Sigmoid colon (tissue), 7 donors: ENCODE measurements around the gene ATP1A3. TPM values are rescaled to one million over a fixed set of nuclear protein-coding genes. Genes with fewer than 3 reads are reported as not detected.

Source experiments
- DNase-seq: peaks from one replicate; pipeline ENCODE4 v3.0.0-alpha.2; 2019
- H3K27ac ChIP-seq, 4 donors: fragments of 200-600 bp; sonication (generic); one replicate each; pipeline ENCODE4 v1.5.1; 2016 to 2019; ENCODE audit warnings: mild to moderate bottlenecking in 1 of 4
- H3K27me3 ChIP-seq, 3 donors: fragments of 200-600 bp; sonication (generic); one replicate each; pipeline ENCODE4 v1.5.1; 2019; ENCODE audit warnings: mild to moderate bottlenecking in 1 of 3
- H3K36me3 ChIP-seq, 4 donors: fragments of 200-600 bp; sonication (generic); one replicate each; pipeline ENCODE4 v1.5.1; 2016 to 2019
- H3K4me1 ChIP-seq, 4 donors: fragments of 200-600 bp; sonication (generic); one replicate each; pipeline ENCODE4 v1.5.1; 2017 to 2019
- H3K4me3 ChIP-seq, 4 donors: fragments of 200-600 bp; sonication (generic); one replicate each; pipeline ENCODE4 v1.5.1; 2017 to 2019; ENCODE audit warnings: mild to moderate bottlenecking in 2 of 4, moderate library complexity in 1 of 4
- H3K9me3 ChIP-seq, 4 donors: fragments of 200-600 bp in 3 of 4; sonication (generic) in 3 of 4; one replicate each; pipeline versions ENCODE4 v1.5.1 to v1.6.1; 2013 to 2019
- CTCF ChIP-seq, 4 experiments: fragments of 450-650 bp in 3 of 4; fragments of 200-600 bp in 1 of 4; IDR thresholded peaks; one replicate each; pipeline ENCODE4 v1.5.1; 2016 to 2019; ENCODE audit warnings: antibody characterized with exemption in 4 of 4, mild to moderate bottlenecking in 3 of 4, moderate library complexity in 2 of 4
- EP300 ChIP-seq, 4 donors: sonication (generic); formaldehyde crosslinking; IDR thresholded peaks; one replicate each; pipeline ENCODE4 v1.6.1; 2017; ENCODE audit warnings: antibody characterized with exemption in 4 of 4
- POLR2A ChIP-seq, 2 donors: fragments of 450-650 bp; IDR thresholded peaks; one replicate each; pipeline ENCODE4 v1.6.1; 2016; ENCODE audit warnings: antibody characterized with exemption in 2 of 2, mild to moderate bottlenecking in 2 of 2, moderate library complexity in 2 of 2
- POLR2AphosphoS5 ChIP-seq, 4 donors: sonication (generic); formaldehyde crosslinking; IDR thresholded peaks; one replicate each; pipeline ENCODE4 v1.6.1; 2017; ENCODE audit warnings: antibody characterized with exemption in 4 of 4
- WGBS, 2 donors: extraction: QIAGEN DNeasy Blood & Tissue Kit; methylation state at CpG; one replicate each; pipeline ENCODE4 v1.1.7; 2013; 5-methylcytosine and 5-hydroxymethylcytosine counted together
- intact Hi-C: fragments of 100-400 bp; cut with DNase I; formaldehyde crosslinking; loops from one replicate; pipeline ENCODE4 v1.15.1; 2023
- polyA plus RNA-seq, 3 donors: library from polyadenylated mRNA; stranded (reverse); fragments of 200-250 nt; gene quantifications; one replicate each; pipeline ENCODE4 v1.2.3, GENCODE V29; 2013
- total RNA-seq, 4 donors: library from RNA; depleted of rRNA; stranded (reverse); fragments of >200 nt; gene quantifications; one replicate each; pipeline ENCODE4 v1.1.0, GENCODE V29; 2016
- donor health status: healthy with polysubstance abuse.
- donor health status: Bipolar disorder and iron deficiency.
- donor health status: healthy.

ATP1A3 gene
- total and polyA plus RNA-seq, 7 donors: 0.46 to 4.3 (median 3.0) TPM; not detected in 1

- WGBS, 2 donors: 18 to 67% methylated on average over 5 of the region's 5 CpGs
- no peak for DNase-seq
- H3K27me3 ChIP-seq: no peaks in the 10 kb centered on the region
- peaks cover 0 to 20% (median 15%) of the 10 kb centered on the region in 4 donors for H3K4me1 ChIP-seq
- no peak overlapping the region for H3K4me3 ChIP-seq
- H3K36me3 ChIP-seq: peaks cover 0 to 24% (median 0%) of the 10 kb centered on the region in 4 donors
- H3K27ac ChIP-seq: peak overlapping the region in 2 of 4 donors; percentile 8 to 43
- TF ChIP-seq POLR2AphosphoS5 (IDR thresholded peaks at IDR 0.05) (no peak), EP300 (IDR thresholded peaks at IDR 0.05) (no peak), POLR2A (IDR thresholded peaks at IDR 0.05) (no peak), CTCF (IDR thresholded peaks at IDR 0.05) (no peak)
- intact Hi-C loops: loop anchor here (10.0 kb wide), 1 partner anchor 78 kb away; the partner anchor contains the start of gene RABAC1
- no peaks in the 10 kb centered on the region for H3K9me3 ChIP-seq
These were observed 38.4 kb upstream of the ATP1A3 start for GRCh38 chr19:42032431-42032830.

GRCh38 chr19:42030645-42031440, 36.8 kb upstream of the ATP1A3 start:
- no peak for DNase-seq
- WGBS, 2 donors: 83% methylated on average over 7 of the region's 7 CpGs
- no peaks in the 10 kb centered on the region for H3K27me3 ChIP-seq
- intact Hi-C loops: loop anchor here (10.0 kb wide), 1 partner anchor 76 kb away; the partner anchor contains the start of gene RABAC1
- peaks cover 0 to 10% (median 0%) of the 10 kb centered on the region in 4 donors for H3K36me3 ChIP-seq
- peaks cover 0 to 22% (median 15%) of the 10 kb centered on the region in 4 donors for H3K4me1 ChIP-seq
- no peaks in the 10 kb centered on the region for H3K9me3 ChIP-seq
- no peak for TF ChIP-seq POLR2AphosphoS5 (IDR thresholded peaks at IDR 0.05)
- TF ChIP-seq EP300 (IDR thresholded peaks at IDR 0.05): no peak
- TF ChIP-seq CTCF (IDR thresholded peaks at IDR 0.05): no peak
- TF ChIP-seq POLR2A (IDR thresholded peaks at IDR 0.05): no peak
- H3K27ac ChIP-seq: no peak overlapping the region
- H3K4me3 ChIP-seq: no peak overlapping the region

GRCh38 chr19:42028304-42029216, 34.5 kb upstream of the ATP1A3 start:
- 57 to 62% methylated on average over 8 of the region's 8 CpGs for WGBS, 2 donors

More at GRCh38 chr19:42028304-42029216, 34.5 kb upstream of the ATP1A3 start:
- DNase-seq: no peak
- Histone ChIP-seq H3K4me1 (peaks cover 0 to 39% (median 34%) of the 10 kb centered on the region in 4 donors), H3K27me3 (no peaks in the 10 kb centered on the region), H3K36me3 (peaks cover 0 to 10% (median 0%) of the 10 kb centered on the region in 4 donors), H3K9me3 (no peaks in the 10 kb centered on the region), H3K4me3 (no peak overlapping the region), H3K27ac (no peak overlapping the region)
- TF ChIP-seq CTCF (IDR thresholded peaks at IDR 0.05) (no peak), POLR2A (IDR thresholded peaks at IDR 0.05) (no peak), POLR2AphosphoS5 (IDR thresholded peaks at IDR 0.05) (no peak), EP300 (IDR thresholded peaks at IDR 0.05) (no peak)
- intact Hi-C loops: no loop called here
